ENCODE measurements around the gene MED26. TPM values are rescaled to one million over a fixed set of nuclear protein-coding genes. Genes with fewer than 3 reads are reported as not detected.
"Not testable (repeated sequence)": the region's sequence is repeated elsewhere in the genome, so short reads cannot be mapped to it uniquely, and the experiment has no call there.

MED26 gene, protein sequence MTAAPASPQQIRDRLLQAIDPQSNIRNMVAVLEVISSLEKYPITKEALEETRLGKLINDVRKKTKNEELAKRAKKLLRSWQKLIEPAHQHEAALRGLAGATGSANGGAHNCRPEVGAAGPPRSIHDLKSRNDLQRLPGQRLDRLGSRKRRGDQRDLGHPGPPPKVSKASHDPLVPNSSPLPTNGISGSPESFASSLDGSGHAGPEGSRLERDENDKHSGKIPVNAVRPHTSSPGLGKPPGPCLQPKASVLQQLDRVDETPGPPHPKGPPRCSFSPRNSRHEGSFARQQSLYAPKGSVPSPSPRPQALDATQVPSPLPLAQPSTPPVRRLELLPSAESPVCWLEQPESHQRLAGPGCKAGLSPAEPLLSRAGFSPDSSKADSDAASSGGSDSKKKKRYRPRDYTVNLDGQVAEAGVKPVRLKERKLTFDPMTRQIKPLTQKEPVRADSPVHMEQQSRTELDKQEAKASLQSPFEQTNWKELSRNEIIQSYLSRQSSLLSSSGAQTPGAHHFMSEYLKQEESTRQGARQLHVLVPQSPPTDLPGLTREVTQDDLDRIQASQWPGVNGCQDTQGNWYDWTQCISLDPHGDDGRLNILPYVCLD
- total RNA-seq (62.5 TPM), polyA plus RNA-seq (1 to 10 TPM; 2.9 to 4.6 (median 3.9) TPM)

DNA sequence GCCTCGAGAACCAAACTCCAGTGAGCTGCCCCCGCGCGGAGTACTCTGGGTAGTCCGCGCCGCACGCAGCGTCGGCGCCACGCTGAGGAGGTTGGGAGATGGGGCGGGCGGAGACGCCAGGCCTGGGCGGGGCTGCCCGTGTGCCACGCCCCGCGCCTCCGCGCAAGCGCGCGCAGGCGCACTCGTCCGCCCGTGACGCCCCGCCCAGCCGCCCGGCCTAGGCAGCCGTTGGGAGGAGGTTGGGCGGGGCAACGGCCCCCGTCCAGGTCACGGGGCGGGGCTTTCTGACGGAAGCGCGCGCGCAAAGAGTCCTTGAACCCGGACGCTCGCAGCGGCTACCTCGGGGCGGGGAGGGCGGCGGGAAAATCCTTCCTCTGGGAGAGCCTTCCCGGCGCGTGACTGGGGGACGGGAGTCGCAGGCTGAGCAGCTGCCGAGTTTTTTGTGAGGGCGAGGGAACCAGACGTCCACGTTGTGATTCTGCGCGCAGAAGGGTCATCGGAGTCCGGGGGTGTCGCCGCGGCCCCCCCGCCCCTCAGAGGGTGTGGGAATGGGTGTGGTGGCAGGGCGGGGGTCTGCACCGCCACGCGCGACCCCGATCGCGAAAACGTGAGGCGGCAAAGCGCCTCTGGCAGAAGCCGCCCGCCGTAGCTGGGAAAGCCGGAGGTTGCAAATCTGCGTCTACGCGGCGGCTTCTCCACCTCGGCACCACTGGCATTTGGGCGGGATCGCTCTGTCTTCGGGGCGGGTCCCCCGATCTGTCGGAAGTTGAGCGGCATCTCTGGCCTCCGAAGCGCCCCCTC is at the start of gene MED26:
Gene MED26 (minus strand): TSS at position 22 of the 801 bp plus-strand sequence. CDS start 261 bp downstream, outside the sequence.
- Mint-ChIP-seq H3K27me3 (no peaks in the 10 kb centered on the region), H3K4me3 (peak within 1 kb of the TSS; percentile 91 to 98 (median 98)), H3K27ac (peak within 1 kb of the TSS; percentile 97 to 99 (median 99)), H3K36me3 (peaks cover 11% of the 10 kb centered on the region), H3K9me3 (peaks cover 0 to 1% (median 0%) of the 10 kb centered on the region in 7 donors), H3K4me1 (peaks cover 17 to 54% (median 40%) of the 10 kb centered on the region in 4 donors)
- H3K9me3 ChIP-seq (ENCODE audit: control insufficient read depth in 2 of 2, low read length in 2 of 2): no peaks in the 10 kb centered on the region
- H3K4me3 ChIP-seq (ENCODE audit: low read depth, low read length): peak within 1 kb of the TSS; percentile 84
- peak; percentile 92 to 93 (median 93) for DNase-seq
- H3K27me3 ChIP-seq (ENCODE audit: control insufficient read depth, insufficient read depth, low read length): no peaks in the 10 kb centered on the region
- ATAC-seq (ENCODE audit: low read depth in 2 of 2): peak; percentile 94
- peaks cover 36% of the 10 kb centered on the region for H3K4me1 ChIP-seq (ENCODE audit: control insufficient read depth, insufficient read depth, low read length, poor library complexity, severe bottlenecking)
- peak within 1 kb of the TSS; percentile 98 for H3K27ac ChIP-seq (ENCODE audit: insufficient read depth, low read length, poor library complexity, severe bottlenecking)
- peaks cover 22% of the 10 kb centered on the region for H3K36me3 ChIP-seq (ENCODE audit: control insufficient read depth, insufficient read depth, low read length)

DNA sequence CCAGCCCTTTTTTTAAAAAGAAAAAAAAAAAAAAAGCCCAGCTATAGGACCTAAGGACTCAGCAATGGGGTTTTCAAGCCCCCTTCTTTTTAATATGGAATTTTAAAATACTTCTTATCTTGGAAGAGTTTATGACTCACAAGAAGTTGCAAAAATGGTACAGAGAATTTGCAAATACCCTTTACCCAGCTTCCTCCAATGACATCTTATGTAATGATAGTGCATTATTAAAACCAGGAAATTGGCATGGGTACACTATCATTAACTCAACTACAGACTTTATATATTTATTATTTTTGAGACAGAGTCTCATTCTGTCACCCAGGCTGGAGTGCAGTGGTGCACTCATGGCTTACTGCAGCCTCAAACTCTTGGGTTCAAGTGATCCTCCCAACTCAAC is 49.1 kb upstream of the MED26 start:
- peaks cover 6 to 16% of the 10 kb centered on the region in 2 experiments for H3K9me3 ChIP-seq (ENCODE audit: control insufficient read depth in 2 of 2, low read length in 2 of 2)
- ATAC-seq (ENCODE audit: low read depth in 2 of 2) (no peak), DNase-seq (no peak)
- H3K36me3 Mint-ChIP-seq: peaks cover 11% of the 10 kb centered on the region
- no peaks in the 10 kb centered on the region for H3K4me1 ChIP-seq (ENCODE audit: control insufficient read depth, insufficient read depth, low read length, poor library complexity, severe bottlenecking)
- H3K36me3 ChIP-seq (ENCODE audit: control insufficient read depth, insufficient read depth, low read length): peaks cover 3% of the 10 kb centered on the region
- H3K4me1 Mint-ChIP-seq: no peaks in the 10 kb centered on the region
- H3K27ac ChIP-seq (ENCODE audit: insufficient read depth, low read length, poor library complexity, severe bottlenecking): no peak overlapping the region
- H3K9me3 Mint-ChIP-seq: peaks cover 0 to 11% (median 0%) of the 10 kb centered on the region in 7 donors
- no peak overlapping the region for H3K4me3 Mint-ChIP-seq
- no peak overlapping the region for H3K27ac Mint-ChIP-seq
- H3K27me3 ChIP-seq (ENCODE audit: control insufficient read depth, insufficient read depth, low read length): no peaks in the 10 kb centered on the region
- no peak overlapping the region for H3K4me3 ChIP-seq (ENCODE audit: low read depth, low read length)
- no peaks in the 10 kb centered on the region for H3K27me3 Mint-ChIP-seq

DNA sequence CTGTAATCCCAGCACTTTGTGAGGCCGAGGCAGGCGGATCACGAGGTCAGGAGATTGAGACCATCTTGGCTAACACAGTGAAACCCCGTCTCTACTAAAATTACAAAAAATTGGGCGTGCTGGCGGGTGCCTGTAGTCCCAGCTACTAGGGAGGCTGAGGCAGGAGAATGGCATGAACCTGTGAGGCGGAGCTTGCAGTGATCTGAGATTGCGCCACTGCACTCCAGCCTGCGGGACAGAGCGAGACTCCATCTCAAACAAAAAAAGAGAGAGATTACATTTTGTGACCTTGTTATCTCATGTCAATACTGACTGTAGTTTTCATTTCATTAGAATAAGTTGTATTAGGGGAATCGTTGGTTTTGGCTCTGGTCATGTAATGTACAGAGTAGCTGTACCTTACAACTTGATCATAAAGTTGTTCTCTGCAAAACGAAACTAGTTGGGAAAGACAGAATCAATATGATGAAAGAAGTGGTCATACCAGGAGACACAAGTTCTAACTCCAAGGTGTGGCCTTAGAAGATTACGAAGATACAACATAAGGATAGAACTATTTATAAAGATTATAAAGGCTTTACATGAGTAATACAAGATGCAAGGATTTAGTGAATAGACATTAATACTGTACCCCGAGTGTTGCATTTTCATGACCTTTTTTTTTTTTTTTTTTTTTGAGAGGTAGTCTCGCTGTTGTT is 48.2 kb upstream of the MED26 start:
- no peak overlapping the region for H3K4me3 Mint-ChIP-seq
- no peak overlapping the region for H3K4me3 ChIP-seq (ENCODE audit: low read depth, low read length)
- peaks cover 9% of the 10 kb centered on the region for H3K36me3 Mint-ChIP-seq
- H3K4me1 ChIP-seq (ENCODE audit: control insufficient read depth, insufficient read depth, low read length, poor library complexity, severe bottlenecking): no peaks in the 10 kb centered on the region
- peaks cover 4 to 9% of the 10 kb centered on the region in 2 experiments for H3K9me3 ChIP-seq (ENCODE audit: control insufficient read depth in 2 of 2, low read length in 2 of 2)
- H3K27ac Mint-ChIP-seq: peak overlapping the region in 1 of 3 donors; percentile 32
- no peak for DNase-seq
- H3K27me3 Mint-ChIP-seq: no peaks in the 10 kb centered on the region
- H3K36me3 ChIP-seq (ENCODE audit: control insufficient read depth, insufficient read depth, low read length): peaks cover 3% of the 10 kb centered on the region
- peaks cover 0 to 5% (median 0%) of the 10 kb centered on the region in 7 donors for H3K9me3 Mint-ChIP-seq
- no peak for ATAC-seq (ENCODE audit: low read depth in 2 of 2)
- H3K27ac ChIP-seq (ENCODE audit: insufficient read depth, low read length, poor library complexity, severe bottlenecking): no peak overlapping the region
- H3K27me3 ChIP-seq (ENCODE audit: control insufficient read depth, insufficient read depth, low read length): no peaks in the 10 kb centered on the region
- H3K4me1 Mint-ChIP-seq: no peaks in the 10 kb centered on the region

DNA sequence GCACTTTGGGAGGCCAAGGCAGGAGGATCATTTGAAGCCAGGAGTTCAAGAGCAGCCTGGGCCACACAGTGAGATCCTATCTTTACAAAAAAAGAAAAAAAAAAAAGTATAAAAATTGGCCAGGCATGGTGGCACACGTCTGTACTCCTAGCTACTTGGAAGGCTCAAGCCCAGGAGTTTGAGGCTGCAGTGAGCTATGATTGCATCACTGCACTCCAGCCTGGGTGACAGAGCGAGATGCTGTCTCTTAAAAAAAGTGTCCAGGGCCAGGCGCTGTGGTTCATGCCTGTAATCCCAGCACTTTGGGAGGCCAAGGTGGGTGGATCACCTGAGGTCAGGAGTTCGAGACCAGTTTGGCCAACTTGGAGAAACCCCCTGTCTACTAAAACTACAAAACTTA is 45.8 kb upstream of the MED26 start:
- H3K4me3 ChIP-seq (ENCODE audit: low read depth, low read length); H3K4me1 Mint-ChIP-seq; DNase-seq; H3K36me3 ChIP-seq (ENCODE audit: control insufficient read depth, insufficient read depth, low read length); ATAC-seq (ENCODE audit: low read depth in 2 of 2); H3K4me3 Mint-ChIP-seq; H3K27ac ChIP-seq (ENCODE audit: insufficient read depth, low read length, poor library complexity, severe bottlenecking); H3K27me3 Mint-ChIP-seq; H3K36me3 Mint-ChIP-seq; H3K9me3 ChIP-seq (ENCODE audit: control insufficient read depth in 2 of 2, low read length in 2 of 2); H3K27me3 ChIP-seq (ENCODE audit: control insufficient read depth, insufficient read depth, low read length); H3K9me3 Mint-ChIP-seq; H3K4me1 ChIP-seq (ENCODE audit: control insufficient read depth, insufficient read depth, low read length, poor library complexity, severe bottlenecking): not testable (repeated sequence)
- peak overlapping the region in 1 of 3 donors; percentile 49 for H3K27ac Mint-ChIP-seq

- Mint-ChIP-seq H3K4me3 (no peak overlapping the region), H3K36me3 (peaks cover 3% of the 10 kb centered on the region), H3K9me3 (no peaks in the 10 kb centered on the region), H3K27me3 (no peaks in the 10 kb centered on the region), H3K4me1 (no peaks in the 10 kb centered on the region), H3K27ac (peak overlapping the region in 1 of 3 donors; percentile 49)
- no peaks in the 10 kb centered on the region for H3K36me3 ChIP-seq (ENCODE audit: control insufficient read depth, insufficient read depth, low read length)
- H3K27ac ChIP-seq (ENCODE audit: insufficient read depth, low read length, poor library complexity, severe bottlenecking): no peak overlapping the region
- H3K9me3 ChIP-seq (ENCODE audit: control insufficient read depth in 2 of 2, low read length in 2 of 2): no peaks in the 10 kb centered on the region
- H3K4me1 ChIP-seq (ENCODE audit: control insufficient read depth, insufficient read depth, low read length, poor library complexity, severe bottlenecking): no peaks in the 10 kb centered on the region
- no peak overlapping the region for H3K4me3 ChIP-seq (ENCODE audit: low read depth, low read length)
- ATAC-seq (ENCODE audit: low read depth in 2 of 2) (no peak), DNase-seq (no peak)
- H3K27me3 ChIP-seq (ENCODE audit: control insufficient read depth, insufficient read depth, low read length): no peaks in the 10 kb centered on the region
Measured at GRCh38 chr19:16673231-16673630, 45.2 kb upstream of the MED26 start.

DNA sequence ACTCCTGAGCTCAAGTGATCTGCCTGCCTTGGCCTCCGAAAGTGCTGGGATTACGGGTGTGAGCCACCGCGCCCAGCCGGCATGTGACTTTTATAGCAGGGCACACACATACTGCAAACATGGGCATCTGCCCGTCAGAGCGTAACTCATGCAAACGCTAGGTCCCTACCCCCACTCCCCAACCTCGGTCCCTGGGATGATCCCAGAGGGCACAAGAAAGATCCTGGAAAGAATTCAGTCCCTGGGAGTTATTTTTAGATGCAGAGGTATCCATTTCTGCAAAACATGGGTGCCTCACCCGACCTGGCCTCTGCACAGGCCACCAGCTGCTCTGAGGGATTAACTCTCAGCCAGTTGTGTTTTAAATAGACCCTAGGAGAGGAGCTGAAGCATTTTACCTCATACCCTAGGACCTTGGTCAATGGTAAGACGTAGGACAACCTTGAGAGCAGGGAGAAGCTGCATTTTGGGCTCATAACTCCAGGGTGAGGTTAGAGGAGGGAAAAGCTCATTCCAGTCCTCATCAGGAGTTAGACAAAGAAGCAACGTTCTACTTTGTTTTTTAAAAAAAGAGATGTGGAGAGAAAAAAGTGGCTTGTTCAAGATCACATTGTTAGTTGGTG is 43.8 kb upstream of the MED26 start:
- Histone ChIP-seq H3K4me3 (ENCODE audit: low read depth, low read length) (no peak overlapping the region), H3K9me3 (ENCODE audit: control insufficient read depth in 2 of 2, low read length in 2 of 2) (no peaks in the 10 kb centered on the region), H3K27me3 (ENCODE audit: control insufficient read depth, insufficient read depth, low read length) (no peaks in the 10 kb centered on the region), H3K4me1 (ENCODE audit: control insufficient read depth, insufficient read depth, low read length, poor library complexity, severe bottlenecking) (no peaks in the 10 kb centered on the region), H3K27ac (ENCODE audit: insufficient read depth, low read length, poor library complexity, severe bottlenecking) (no peak overlapping the region), H3K36me3 (ENCODE audit: control insufficient read depth, insufficient read depth, low read length) (no peaks in the 10 kb centered on the region)
- no peaks in the 10 kb centered on the region for H3K9me3 Mint-ChIP-seq
- DNase-seq (no peak), ATAC-seq (ENCODE audit: low read depth in 2 of 2) (no peak)
- no peaks in the 10 kb centered on the region for H3K36me3 Mint-ChIP-seq
- H3K27me3 Mint-ChIP-seq: no peaks in the 10 kb centered on the region
- H3K4me1 Mint-ChIP-seq: no peaks in the 10 kb centered on the region
- no peak overlapping the region for H3K27ac Mint-ChIP-seq
- no peak overlapping the region for H3K4me3 Mint-ChIP-seq

GRCh38 chr19:16670291-16670690 is 42.3 kb upstream of the MED26 start:
- Mint-ChIP-seq H3K4me1 (peaks cover 0 to 3% (median 0%) of the 10 kb centered on the region in 4 donors), H3K9me3 (no peaks in the 10 kb centered on the region), H3K4me3 (no peak overlapping the region), H3K27me3 (no peaks in the 10 kb centered on the region), H3K36me3 (peaks cover 4% of the 10 kb centered on the region), H3K27ac (no peak overlapping the region)
- H3K9me3 ChIP-seq (ENCODE audit: control insufficient read depth in 2 of 2, low read length in 2 of 2): no peaks in the 10 kb centered on the region
- DNase-seq (no peak), ATAC-seq (ENCODE audit: low read depth in 2 of 2) (no peak)
- no peaks in the 10 kb centered on the region for H3K4me1 ChIP-seq (ENCODE audit: control insufficient read depth, insufficient read depth, low read length, poor library complexity, severe bottlenecking)
- no peaks in the 10 kb centered on the region for H3K36me3 ChIP-seq (ENCODE audit: control insufficient read depth, insufficient read depth, low read length)
- H3K27me3 ChIP-seq (ENCODE audit: control insufficient read depth, insufficient read depth, low read length): no peaks in the 10 kb centered on the region
- no peak overlapping the region for H3K4me3 ChIP-seq (ENCODE audit: low read depth, low read length)
- no peak overlapping the region for H3K27ac ChIP-seq (ENCODE audit: insufficient read depth, low read length, poor library complexity, severe bottlenecking)
